SK-N-MC (cell line): ENCODE measurements around the gene EMX2.

Source experiments
- EZH2 ChIP-seq: fragments of 200-600 bp; sonication (generic); IDR thresholded peaks from one replicate; pipeline ENCODE4 v1.6.1; 2017; ENCODE audit warnings: antibody characterized with exemption
- FOXP2 ChIP-seq: optimal IDR thresholded peaks from 2 replicates; pipeline ENCODE3; 2011; ENCODE audit warnings: mild to moderate bottlenecking, moderate library complexity; ENCODE audit not compliant: insufficient read depth; ENCODE audit errors: extremely low read length, control extremely low read depth
- POLR2AphosphoS5 ChIP-seq: IDR thresholded peaks from 2 replicates; pipeline ENCODE4 v1.6.1; 2012; ENCODE audit warnings: mild to moderate bottlenecking, low read depth, low read length, borderline replicate concordance

DNA sequence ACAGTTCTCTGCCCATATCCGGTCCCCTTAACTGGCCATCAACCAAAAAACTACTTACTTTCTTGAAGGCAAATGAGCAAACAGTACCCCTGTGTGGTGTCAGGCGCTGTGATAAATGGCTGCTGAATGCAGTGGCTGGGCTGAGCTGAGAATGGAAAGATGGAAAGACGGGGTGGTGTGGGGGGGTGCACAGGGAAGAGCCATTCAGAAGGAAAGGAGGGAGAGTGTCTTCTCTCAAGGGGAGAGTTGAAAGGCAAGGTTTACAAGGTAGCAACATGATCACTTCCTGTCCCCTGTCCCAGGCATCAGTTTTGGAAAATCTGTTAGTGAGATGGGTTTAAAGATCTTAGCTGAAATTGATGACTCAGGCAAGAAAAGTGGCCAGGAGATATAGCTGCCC is 22.5 kb downstream of the EMX2 start:
- TF ChIP-seq EZH2 (no peak), FOXP2 (no peak), POLR2AphosphoS5 (no peak)
